GM12872 (cell line): Measurements from ENCODE around the gene SH3BP2.

ENCODE experiments used
- CTCF ChIP-seq: IDR thresholded peaks from 3 replicates; pipeline ENCODE4 v1.5.1; 2011; ENCODE audit warnings: low read depth, mild to moderate bottlenecking, low read length, moderate library complexity; ENCODE audit not compliant: insufficient read depth

The SH3BP2 gene

GRCh38 chr4:2866891-2867290 is 74.0 kb downstream of the SH3BP2 start:
- TF ChIP-seq CTCF = no peak

GRCh38 chr4:2867758-2868491 is 75.0 kb downstream of the SH3BP2 start:
- TF ChIP-seq CTCF = no peak

- TF ChIP-seq CTCF = no peak
Measured at GRCh38 chr4:2868877-2869487, 76.1 kb downstream of the SH3BP2 start.

GRCh38 chr4:2869659-2870058 is 76.8 kb downstream of the SH3BP2 start:
- TF ChIP-seq CTCF = no peak

GRCh38 chr4:2870082-2870481 is 77.2 kb downstream of the SH3BP2 start:
- TF ChIP-seq CTCF = no peak

GRCh38 chr4:2871466-2871865 is 78.6 kb downstream of the SH3BP2 start:
- TF ChIP-seq CTCF = no peak

- no peak for TF ChIP-seq CTCF
Measured at GRCh38 chr4:2871911-2872310, 79.0 kb downstream of the SH3BP2 start.
